ENCODE data around the gene CHD6. TPM values are rescaled to one million over a fixed set of nuclear protein-coding genes. Genes with fewer than 3 reads are reported as not detected.

CHD6 gene
- total RNA-seq, 2 donors from 2014 or later = 19.6 to 28.0 TPM

- DNase-seq (ENCODE audit: low spot score in 2 of 2) (no peak), ATAC-seq (no peak)
- no peak overlapping the region for H3K27ac Mint-ChIP-seq
- peaks cover 0 to 23% of the 10 kb centered on the region in 2 donors for H3K36me3 Mint-ChIP-seq
- H3K9me3 Mint-ChIP-seq = no peaks in the 10 kb centered on the region
Measured at GRCh38 chr20:41453010-41453950, 164.9 kb downstream of the CHD6 start.

DNA sequence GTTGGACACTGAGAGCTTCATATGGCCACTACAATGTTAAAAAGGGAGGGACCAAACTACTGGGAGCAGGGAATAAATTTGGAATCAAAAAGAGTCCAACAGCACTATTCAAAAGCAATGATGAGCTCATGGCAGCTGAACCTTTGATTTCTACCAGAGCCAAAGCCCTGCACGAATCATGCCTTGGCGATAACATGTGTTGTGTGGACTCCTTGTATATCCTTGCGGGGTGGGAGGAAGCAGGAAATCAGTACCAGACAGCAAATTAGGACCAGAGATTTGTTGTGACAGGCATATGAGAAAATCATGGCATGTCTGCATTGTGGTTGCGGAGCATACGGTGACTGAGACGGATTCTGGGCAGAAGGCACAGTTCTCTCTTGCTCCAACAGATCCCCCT is 166.0 kb downstream of the CHD6 start:
- H3K9me3 Mint-ChIP-seq = no peaks in the 10 kb centered on the region
- ATAC-seq (no peak), DNase-seq (ENCODE audit: low spot score in 2 of 2) (no peak)
- H3K36me3 Mint-ChIP-seq = peaks cover 0 to 23% of the 10 kb centered on the region in 2 donors
- H3K27ac Mint-ChIP-seq = no peak overlapping the region

- Mint-ChIP-seq H3K9me3 (no peaks in the 10 kb centered on the region), H3K36me3 (peaks cover 19 to 41% of the 10 kb centered on the region in 2 donors), H3K27ac (no peak overlapping the region)
- ATAC-seq (no peak), DNase-seq (ENCODE audit: low spot score in 2 of 2) (no peak)
Measured at GRCh38 chr20:41447006-41447405, 171.2 kb downstream of the CHD6 start.

- peaks cover 24 to 39% of the 10 kb centered on the region in 2 donors for H3K36me3 Mint-ChIP-seq
- ATAC-seq (no peak), DNase-seq (ENCODE audit: low spot score in 2 of 2) (no peak)
- no peak overlapping the region for H3K27ac Mint-ChIP-seq
- H3K9me3 Mint-ChIP-seq = no peaks in the 10 kb centered on the region
Measured at GRCh38 chr20:41446456-41446855, 171.7 kb downstream of the CHD6 start.

- ATAC-seq (no peak), DNase-seq (ENCODE audit: low spot score in 2 of 2) (no peak)
- no peak overlapping the region for H3K27ac Mint-ChIP-seq
- no peaks in the 10 kb centered on the region for H3K9me3 Mint-ChIP-seq
- H3K36me3 Mint-ChIP-seq = peaks cover 28 to 43% of the 10 kb centered on the region in 2 donors
Measured at GRCh38 chr20:41444821-41445220, 173.4 kb downstream of the CHD6 start.

DNA sequence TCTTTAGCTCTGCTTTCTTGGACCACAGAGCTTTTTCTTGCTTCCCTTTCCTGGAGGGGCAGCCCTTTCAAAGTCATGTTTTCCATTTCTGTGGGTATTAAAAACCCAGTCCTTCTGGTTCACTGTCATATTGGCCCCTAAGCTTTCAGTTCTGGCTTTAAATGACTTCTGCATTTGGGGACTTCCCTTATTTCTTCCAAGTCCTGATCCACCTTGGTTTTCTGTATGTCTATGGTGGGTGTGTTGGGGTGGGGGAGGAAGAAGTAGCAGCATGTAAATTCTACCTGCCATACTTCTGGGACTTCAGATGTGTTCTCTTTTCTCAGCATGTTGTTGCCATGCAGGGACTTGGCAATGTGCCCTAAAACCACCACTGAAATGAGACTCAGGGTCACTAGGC is 174.5 kb downstream of the CHD6 start:
- ATAC-seq (peak; percentile 77 to 83), DNase-seq (ENCODE audit: low spot score in 2 of 2) (no peak)
- Mint-ChIP-seq H3K27ac (peak overlapping the region in 1 of 2 donors; percentile 25), H3K36me3 (peaks cover 38 to 49% of the 10 kb centered on the region in 2 donors), H3K9me3 (no peaks in the 10 kb centered on the region)

GRCh38 chr20:41440882-41441281 is 177.3 kb downstream of the CHD6 start:
- no peak for ATAC-seq
- Mint-ChIP-seq H3K27ac (peak overlapping the region in 1 of 2 donors; percentile 25), H3K36me3 (peaks cover 41% of the 10 kb centered on the region in 2 donors), H3K9me3 (no peaks in the 10 kb centered on the region)
- no peak for DNase-seq (ENCODE audit: low spot score in 2 of 2)

DNA sequence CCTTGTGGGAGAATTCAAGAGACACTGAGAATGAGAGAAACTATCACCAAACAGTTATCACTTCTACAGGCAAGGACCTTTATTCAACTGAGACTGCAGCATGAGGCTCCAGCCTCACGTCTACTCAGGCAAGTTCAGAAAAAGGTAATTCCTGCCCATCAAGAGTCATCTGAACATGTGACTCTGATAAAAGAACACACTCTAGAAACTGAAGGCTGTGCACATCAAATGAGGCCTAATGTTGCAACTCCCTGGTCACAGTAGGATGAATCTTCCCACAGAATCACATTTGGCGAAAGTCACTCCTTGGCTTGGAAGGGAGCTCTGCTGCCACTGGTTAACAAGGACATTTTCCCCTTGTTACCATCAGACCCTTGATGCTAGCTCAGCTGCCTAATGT is 180.3 kb downstream of the CHD6 start:
- peaks cover 9 to 16% of the 10 kb centered on the region in 2 donors for H3K9me3 Mint-ChIP-seq
- DNase-seq (ENCODE audit: low spot score in 2 of 2) (no peak), ATAC-seq (peak in 1 of 2 donors; percentile 46)
- H3K27ac Mint-ChIP-seq = no peak overlapping the region
- peaks cover 31 to 65% of the 10 kb centered on the region in 2 donors for H3K36me3 Mint-ChIP-seq

DNA sequence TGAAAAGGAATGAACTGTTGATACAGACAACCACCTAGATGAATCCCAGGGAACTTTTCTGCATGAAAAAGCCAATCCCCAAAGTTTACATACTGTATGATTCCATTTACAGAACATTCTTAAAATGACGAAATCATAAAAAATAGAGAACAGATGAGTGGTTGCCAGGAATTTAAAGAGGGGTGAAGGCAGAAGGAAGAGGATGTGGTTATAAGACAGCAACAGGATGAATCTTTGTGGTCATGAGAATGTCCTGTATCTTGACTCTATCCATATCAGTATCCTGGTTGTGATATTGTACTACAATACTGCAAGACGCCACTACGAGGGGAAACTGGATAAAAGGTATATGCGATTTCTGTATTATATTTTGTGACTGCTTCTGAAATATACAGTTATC is 181.5 kb downstream of the CHD6 start:
- peaks cover 11 to 18% of the 10 kb centered on the region in 2 donors for H3K9me3 Mint-ChIP-seq
- ATAC-seq (peak; percentile 71 to 82), DNase-seq (ENCODE audit: low spot score in 2 of 2) (no peak)
- H3K36me3 Mint-ChIP-seq = peaks cover 36 to 65% of the 10 kb centered on the region in 2 donors
- H3K27ac Mint-ChIP-seq = peak overlapping the region in 1 of 2 donors; percentile 83

- H3K9me3 Mint-ChIP-seq = peaks cover 11 to 22% of the 10 kb centered on the region in 2 donors
- peaks cover 20 to 69% of the 10 kb centered on the region in 2 donors for H3K36me3 Mint-ChIP-seq
- H3K27ac Mint-ChIP-seq = peak overlapping the region in 1 of 2 donors; percentile 87
- DNase-seq (ENCODE audit: low spot score in 2 of 2) = no peak
- no peak for ATAC-seq
Measured at GRCh38 chr20:41433203-41433602, 185.0 kb downstream of the CHD6 start.

GRCh38 chr20:41432746-41433145 is 185.4 kb downstream of the CHD6 start:
- H3K9me3 Mint-ChIP-seq = peaks cover 11 to 22% of the 10 kb centered on the region in 2 donors
- peaks cover 21 to 73% of the 10 kb centered on the region in 2 donors for H3K36me3 Mint-ChIP-seq
- ATAC-seq (peak; percentile 53 to 55), DNase-seq (ENCODE audit: low spot score in 2 of 2) (no peak)
- H3K27ac Mint-ChIP-seq = peak overlapping the region; percentile 32 to 87

DNA sequence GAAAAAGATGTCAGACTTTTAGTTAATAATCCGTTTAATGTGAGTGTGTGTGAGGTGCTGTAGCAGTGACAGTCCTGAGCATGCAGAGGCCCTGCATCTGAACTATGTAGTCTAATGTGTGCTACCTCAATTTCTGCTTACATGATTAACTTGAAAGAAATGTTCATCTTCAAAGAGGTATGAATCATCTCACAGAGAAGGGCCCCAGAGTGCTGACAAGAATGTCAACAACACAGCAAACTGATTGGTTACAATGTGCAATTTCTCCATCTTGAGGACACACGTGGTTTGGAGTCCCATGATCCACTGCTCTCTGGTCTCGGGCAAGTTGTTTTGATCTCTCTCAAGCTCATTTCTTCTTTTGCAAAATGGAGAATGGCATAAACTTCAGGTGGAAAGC is 189.9 kb downstream of the CHD6 start:
- peaks cover 5 to 11% of the 10 kb centered on the region in 2 donors for H3K9me3 Mint-ChIP-seq
- H3K36me3 Mint-ChIP-seq = peaks cover 22 to 48% of the 10 kb centered on the region in 2 donors
- H3K27ac Mint-ChIP-seq = peak overlapping the region; percentile 79 to 88
- DNase-seq (ENCODE audit: low spot score in 2 of 2) (peak in 1 of 2 donors; percentile 35), ATAC-seq (peak; percentile 82 to 90)

DNA sequence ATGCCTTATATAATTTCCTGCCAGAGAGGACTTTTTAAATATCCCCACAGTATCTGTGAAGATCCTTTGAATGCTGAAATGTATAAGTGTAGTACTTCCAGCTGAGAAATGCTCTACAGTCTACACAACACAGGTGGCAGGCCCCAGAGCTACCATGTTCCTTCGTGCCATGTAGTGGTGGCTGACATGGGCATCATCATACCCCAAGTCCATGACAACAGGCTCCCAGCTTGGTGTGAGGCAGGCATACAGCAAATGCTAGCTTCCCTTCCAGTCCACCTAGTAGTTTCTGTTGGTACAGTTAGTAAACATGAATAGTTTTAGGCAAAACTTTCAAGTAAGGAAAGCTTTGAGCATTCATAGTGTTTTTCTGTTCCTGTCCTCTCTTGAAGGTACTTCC is 190.3 kb downstream of the CHD6 start:
- Mint-ChIP-seq H3K9me3 (peaks cover 2 to 7% of the 10 kb centered on the region in 2 donors), H3K27ac (peak overlapping the region; percentile 32 to 88), H3K36me3 (peaks cover 17 to 44% of the 10 kb centered on the region in 2 donors)
- ATAC-seq = peak in 1 of 2 donors; percentile 21
- no peak for DNase-seq (ENCODE audit: low spot score in 2 of 2)

- H3K36me3 Mint-ChIP-seq = peaks cover 19 to 40% of the 10 kb centered on the region in 2 donors
- DNase-seq (ENCODE audit: low spot score in 2 of 2) (no peak), ATAC-seq (no peak)
- peaks cover 0 to 4% of the 10 kb centered on the region in 2 donors for H3K9me3 Mint-ChIP-seq
- peak overlapping the region in 1 of 2 donors; percentile 88 for H3K27ac Mint-ChIP-seq
Measured at GRCh38 chr20:41426976-41427375, 191.2 kb downstream of the CHD6 start.

- Mint-ChIP-seq H3K36me3 (peaks cover 26 to 40% of the 10 kb centered on the region in 2 donors), H3K27ac (peak overlapping the region in 1 of 2 donors; percentile 3), H3K9me3 (peaks cover 0 to 4% of the 10 kb centered on the region in 2 donors)
- no peak for DNase-seq (ENCODE audit: low spot score in 2 of 2)
- ATAC-seq = no peak
Measured at GRCh38 chr20:41426086-41426830, 191.9 kb downstream of the CHD6 start.

DNA sequence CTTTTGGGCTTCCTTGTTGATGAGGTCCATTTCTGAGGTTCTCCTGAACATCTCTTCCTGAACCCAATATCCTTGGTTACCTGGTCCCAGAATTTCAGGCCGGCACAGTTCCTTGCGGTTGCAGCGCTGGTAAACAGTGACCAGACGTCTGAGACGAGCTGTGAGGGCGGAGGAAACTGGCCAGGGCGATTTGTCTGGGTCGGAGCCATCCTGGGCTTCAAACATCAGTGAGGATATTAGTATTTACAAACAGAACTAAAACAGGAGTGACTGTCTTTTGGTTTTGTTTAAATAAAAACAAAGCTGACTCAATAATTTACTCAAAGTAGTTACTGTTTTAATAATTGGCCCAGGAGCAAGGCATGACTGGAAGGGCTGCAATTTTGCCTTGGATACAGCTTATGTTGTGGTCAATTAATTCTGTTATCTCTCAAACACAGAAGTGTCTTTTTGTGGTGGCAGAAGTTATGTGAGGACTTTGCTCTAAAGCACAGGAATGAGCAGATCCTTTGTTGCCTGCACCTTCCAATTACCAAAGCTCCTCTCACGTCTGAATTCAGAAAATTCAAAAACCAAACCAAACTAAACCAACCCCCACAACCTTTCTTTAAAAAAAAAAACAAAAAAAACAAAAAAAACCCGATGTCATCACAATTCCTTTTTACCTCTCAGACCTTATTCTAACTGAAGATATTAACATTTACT is 192.8 kb downstream of the CHD6 start:
- ATAC-seq (no peak), DNase-seq (ENCODE audit: low spot score in 2 of 2) (no peak)
- peak overlapping the region in 1 of 2 donors; percentile 3 for H3K27ac Mint-ChIP-seq
- peaks cover 0 to 4% of the 10 kb centered on the region in 2 donors for H3K9me3 Mint-ChIP-seq
- peaks cover 34 to 37% of the 10 kb centered on the region in 2 donors for H3K36me3 Mint-ChIP-seq

All from activated naive CD4-positive, alpha-beta T cell treated with anti-CD3 and anti-CD28 coated beads, Interleukin-2, amount 50 U/mL, for 72 hours (primary cell).